ENCODE measurements around the gene MATN1. TPM values are rescaled to one million over a fixed set of nuclear protein-coding genes. Genes with fewer than 3 reads are reported as not detected.
"Not testable (repeated sequence)": the region's sequence is repeated elsewhere in the genome, so short reads cannot be mapped to it uniquely, and the experiment has no call there.

MATN1 gene
- total RNA-seq: not detected in 2 replicates

- no peak within 1 kb of the TSS for H3K4me3 ChIP-seq (ENCODE audit: low read depth, low read length)
- TF ChIP-seq CTCF (conservative IDR thresholded peaks at IDR 0.05; ENCODE audit: low read depth, low read length): no peak
- DNase-seq (ENCODE audit: low read depth): no peak
Measured at GRCh38 chr1:30723331-30723755, at the start of gene MATN1. Gene MATN1, minus strand, starts transcription at chr1:30723585. Its CDS starts 34 bp downstream, at chr1:30723551.

- no peak for TF ChIP-seq CTCF (conservative IDR thresholded peaks at IDR 0.05; ENCODE audit: low read depth, low read length)
- DNase-seq (ENCODE audit: low read depth): no peak
Measured at GRCh38 chr1:30771005-30771404, 47.6 kb upstream of the MATN1 start.

GRCh38 chr1:30770150-30770549 is 46.8 kb upstream of the MATN1 start:
- no peak for TF ChIP-seq CTCF (conservative IDR thresholded peaks at IDR 0.05; ENCODE audit: low read depth, low read length)
- no peak overlapping the region for H3K4me3 ChIP-seq (ENCODE audit: low read depth, low read length)
- no peak for DNase-seq (ENCODE audit: low read depth)

More at GRCh38 chr1:30771005-30771404, 47.6 kb upstream of the MATN1 start:
- H3K4me3 ChIP-seq (ENCODE audit: low read depth, low read length): no peak overlapping the region

GRCh38 chr1:30768830-30769718 is 45.7 kb upstream of the MATN1 start:
- H3K4me3 ChIP-seq (ENCODE audit: low read depth, low read length): no peak overlapping the region
- no peak for TF ChIP-seq CTCF (conservative IDR thresholded peaks at IDR 0.05; ENCODE audit: low read depth, low read length)
- no peak for DNase-seq (ENCODE audit: low read depth)

GRCh38 chr1:30768159-30768829 is 44.9 kb upstream of the MATN1 start:
- DNase-seq (ENCODE audit: low read depth): no peak
- H3K4me3 ChIP-seq (ENCODE audit: low read depth, low read length): no peak overlapping the region
- TF ChIP-seq CTCF (conservative IDR thresholded peaks at IDR 0.05; ENCODE audit: low read depth, low read length): no peak

- not testable (repeated sequence) for H3K4me3 ChIP-seq (ENCODE audit: low read depth, low read length); DNase-seq (ENCODE audit: low read depth)
Measured at GRCh38 chr1:30766948-30767347, 43.6 kb upstream of the MATN1 start.

- no peak overlapping the region for H3K4me3 ChIP-seq (ENCODE audit: low read depth, low read length)
- no peak for TF ChIP-seq CTCF (conservative IDR thresholded peaks at IDR 0.05; ENCODE audit: low read depth, low read length)
- no peak for DNase-seq (ENCODE audit: low read depth)
Measured at GRCh38 chr1:30765556-30766434, 42.4 kb upstream of the MATN1 start.

Data from epithelial cell of proximal tubule (primary cell).